Cardiac fibroblast (primary cell): Measurements from ENCODE around the gene NECAB2.

Experiments
- DNase-seq, 2 donors: peaks; one replicate each; pipeline versions ENCODE4 v3.0.0 to v3.0.0-alpha.2; 2010; ENCODE audit warnings: low read depth in 2 of 2
- H3K4me3 ChIP-seq, 2 donors: replicated peaks in 1 of 2; 1 replicate in 1 of 2; 2 replicates in 1 of 2; pipeline ENCODE4 v1.5.1; 2011; ENCODE audit warnings: low read depth in 2 of 2, low read length in 2 of 2, mild to moderate bottlenecking in 2 of 2, moderate library complexity in 1 of 2
- TF ChIP-seq, protein P1 (sequence below): IDR thresholded peaks from one replicate; pipeline ENCODE4 v1.5.1; 2011; ENCODE audit warnings: low read depth, mild to moderate bottlenecking, low read length, inconsistent platforms

The NECAB2 gene

DNA sequence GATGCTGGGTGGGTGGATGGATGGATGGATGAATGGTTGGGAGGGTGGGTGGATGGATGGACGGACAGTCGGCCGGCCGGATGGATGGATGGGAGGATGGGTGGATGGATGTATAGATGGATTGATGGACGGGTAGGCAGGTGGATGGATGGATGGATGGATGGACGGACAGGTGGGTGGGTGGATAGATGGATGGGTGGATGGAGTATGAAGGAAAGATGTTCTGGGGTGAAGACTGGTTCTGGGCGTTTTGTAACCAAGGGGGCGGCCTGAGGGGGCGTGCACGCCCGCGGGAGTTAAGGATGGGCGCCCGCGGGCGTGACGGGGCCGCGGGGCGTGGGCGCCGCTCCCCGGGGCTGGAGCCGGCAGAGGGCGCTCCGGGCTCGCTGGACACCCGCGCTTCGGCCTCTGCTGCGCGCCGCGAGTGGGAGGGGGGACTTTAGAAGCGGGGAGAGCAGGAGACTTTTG is at the start of gene NECAB2:
NECAB2 (plus strand) TSS at position 407 of the 468 bp plus-strand sequence. CDS start 405 bp downstream, outside the sequence.
- DNase-seq: peak; percentile 14 to 47
- TF ChIP-seq, protein P1, sequence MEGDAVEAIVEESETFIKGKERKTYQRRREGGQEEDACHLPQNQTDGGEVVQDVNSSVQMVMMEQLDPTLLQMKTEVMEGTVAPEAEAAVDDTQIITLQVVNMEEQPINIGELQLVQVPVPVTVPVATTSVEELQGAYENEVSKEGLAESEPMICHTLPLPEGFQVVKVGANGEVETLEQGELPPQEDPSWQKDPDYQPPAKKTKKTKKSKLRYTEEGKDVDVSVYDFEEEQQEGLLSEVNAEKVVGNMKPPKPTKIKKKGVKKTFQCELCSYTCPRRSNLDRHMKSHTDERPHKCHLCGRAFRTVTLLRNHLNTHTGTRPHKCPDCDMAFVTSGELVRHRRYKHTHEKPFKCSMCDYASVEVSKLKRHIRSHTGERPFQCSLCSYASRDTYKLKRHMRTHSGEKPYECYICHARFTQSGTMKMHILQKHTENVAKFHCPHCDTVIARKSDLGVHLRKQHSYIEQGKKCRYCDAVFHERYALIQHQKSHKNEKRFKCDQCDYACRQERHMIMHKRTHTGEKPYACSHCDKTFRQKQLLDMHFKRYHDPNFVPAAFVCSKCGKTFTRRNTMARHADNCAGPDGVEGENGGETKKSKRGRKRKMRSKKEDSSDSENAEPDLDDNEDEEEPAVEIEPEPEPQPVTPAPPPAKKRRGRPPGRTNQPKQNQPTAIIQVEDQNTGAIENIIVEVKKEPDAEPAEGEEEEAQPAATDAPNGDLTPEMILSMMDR: peak; percentile 41
- peak within 1 kb of the TSS; percentile 33 to 36 for H3K4me3 ChIP-seq

DNA sequence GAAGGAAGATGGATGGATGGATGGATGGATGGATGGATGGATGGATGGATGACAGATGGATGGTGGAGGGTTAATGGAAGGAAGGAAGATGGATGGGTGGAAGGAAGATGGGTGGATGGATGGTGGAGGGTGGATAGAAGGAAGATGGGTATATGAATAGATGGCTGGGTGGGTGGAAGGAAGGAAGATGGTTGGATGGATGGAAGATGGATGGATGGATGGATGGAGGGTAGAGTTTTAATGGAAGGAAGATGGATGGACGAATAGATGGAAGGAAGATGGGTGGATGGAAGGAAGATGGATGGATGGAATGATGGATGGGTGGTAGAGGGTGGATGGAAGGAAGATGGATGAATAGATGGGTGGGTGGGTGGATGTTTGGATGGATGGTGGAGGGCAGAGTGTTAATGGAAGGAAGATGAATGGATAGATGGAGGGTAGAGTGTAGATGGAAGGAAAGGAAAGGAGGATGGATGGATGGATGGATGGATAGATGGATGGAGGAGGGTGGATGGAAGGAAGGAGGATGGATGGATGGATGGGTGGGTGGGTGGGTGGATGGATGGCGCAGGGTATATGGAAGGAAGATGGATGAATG is 47.1 kb upstream of the NECAB2 start:
- no peak overlapping the region for H3K4me3 ChIP-seq
- TF ChIP-seq, protein P1: no peak
- no peak for DNase-seq

DNA sequence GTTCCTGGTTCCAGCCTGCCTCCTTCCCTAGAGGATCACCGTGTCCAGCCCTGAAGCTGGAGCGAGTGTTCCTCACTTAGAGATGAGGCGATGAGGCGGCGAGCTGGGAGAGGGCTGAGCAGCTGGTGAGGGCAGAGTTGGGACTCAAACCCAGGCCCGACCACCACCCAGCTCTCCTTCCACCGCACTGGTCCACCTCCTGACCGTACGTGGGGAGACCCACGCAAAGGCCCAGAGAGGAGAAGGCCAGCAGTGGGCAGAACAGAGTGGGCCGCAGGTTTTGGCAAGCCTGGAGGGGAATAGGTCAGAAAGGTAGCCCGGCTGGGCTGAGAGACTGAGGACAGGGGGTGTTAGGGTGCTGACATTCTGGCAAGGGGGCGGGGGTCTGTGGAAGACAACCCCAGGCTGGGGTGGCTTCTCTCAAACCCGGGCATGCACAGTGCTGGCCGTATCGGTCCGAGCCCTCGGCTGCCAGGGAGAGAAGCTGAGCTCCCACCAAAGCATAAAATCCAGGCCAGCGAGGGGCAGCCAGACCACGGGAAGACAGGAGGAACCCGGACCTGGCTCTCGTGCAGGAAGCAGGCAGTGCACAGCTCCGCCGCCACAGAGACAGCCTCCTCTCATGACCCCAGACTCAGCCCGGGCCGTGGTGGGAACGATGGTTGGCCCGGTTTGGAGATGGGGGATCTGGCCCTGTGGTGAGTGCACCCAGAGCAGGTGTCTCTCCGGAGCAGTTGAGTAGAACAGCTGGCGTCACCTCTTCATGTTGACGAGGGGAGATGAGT is 44.3 kb upstream of the NECAB2 start:
- TF ChIP-seq, protein P1: no peak
- no peak overlapping the region for H3K4me3 ChIP-seq
- no peak for DNase-seq

DNA sequence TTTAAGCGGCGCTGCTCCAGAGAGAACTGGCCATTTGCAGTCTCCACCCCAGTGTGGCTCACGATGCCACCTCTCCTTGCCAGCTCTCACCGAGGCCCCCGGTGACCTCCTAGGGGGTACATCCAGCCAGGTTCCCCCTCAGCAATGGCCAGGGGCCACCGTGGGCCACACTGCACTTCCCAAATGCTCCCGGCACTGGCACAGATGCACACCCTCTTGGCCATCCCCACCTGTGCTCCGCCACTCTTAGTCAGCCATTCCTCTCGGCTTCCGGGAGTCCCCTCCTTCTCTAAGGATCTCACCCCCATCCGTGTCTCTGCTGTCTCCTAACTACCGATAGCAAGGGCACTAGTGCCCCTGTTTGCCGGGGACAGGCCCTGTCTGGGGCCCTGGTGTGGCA is 43.4 kb upstream of the NECAB2 start:
- no peak for DNase-seq
- TF ChIP-seq, protein P1: no peak
- H3K4me3 ChIP-seq: no peak overlapping the region

DNA sequence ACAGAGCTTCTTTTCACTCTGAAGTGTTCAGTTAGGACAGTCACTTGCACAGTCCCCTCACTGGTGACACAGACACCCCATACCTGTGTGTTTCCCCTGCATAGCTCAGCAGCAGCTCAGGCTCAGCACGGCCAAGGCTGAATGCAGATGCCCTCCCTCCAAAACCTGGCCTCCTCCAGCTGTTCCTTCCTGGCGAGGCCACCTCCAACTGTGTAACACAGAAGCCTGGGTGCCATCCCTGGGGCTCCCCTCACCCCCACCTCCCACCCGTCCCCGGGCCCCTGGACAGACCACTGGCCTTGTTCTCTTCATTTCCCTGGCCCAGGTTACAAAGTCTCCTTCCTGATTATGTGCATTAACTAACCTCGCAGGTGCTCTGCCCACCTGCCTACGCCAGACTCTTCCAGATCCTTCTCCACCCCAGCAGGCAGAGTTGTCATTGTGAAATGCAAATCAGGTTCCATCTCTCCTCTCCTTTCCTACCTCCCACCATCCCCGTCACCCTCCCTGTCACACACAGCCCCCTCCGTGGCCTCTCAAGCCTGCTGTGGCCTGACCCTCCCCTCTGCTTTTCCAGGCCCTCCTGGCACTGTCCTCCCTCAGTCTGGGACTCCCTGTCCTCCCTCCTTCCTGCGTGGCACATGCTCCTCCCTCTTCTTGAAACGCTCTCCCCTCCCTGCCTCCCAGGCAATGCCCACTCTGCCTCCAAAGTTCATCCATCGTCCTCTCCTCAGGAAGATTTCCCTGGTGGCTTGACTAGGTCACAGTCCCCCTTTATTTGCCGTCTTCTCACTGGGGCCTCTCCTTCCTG is 42.7 kb upstream of the NECAB2 start:
- TF ChIP-seq, protein P1: no peak
- no peak for DNase-seq
- H3K4me3 ChIP-seq: no peak overlapping the region

DNA sequence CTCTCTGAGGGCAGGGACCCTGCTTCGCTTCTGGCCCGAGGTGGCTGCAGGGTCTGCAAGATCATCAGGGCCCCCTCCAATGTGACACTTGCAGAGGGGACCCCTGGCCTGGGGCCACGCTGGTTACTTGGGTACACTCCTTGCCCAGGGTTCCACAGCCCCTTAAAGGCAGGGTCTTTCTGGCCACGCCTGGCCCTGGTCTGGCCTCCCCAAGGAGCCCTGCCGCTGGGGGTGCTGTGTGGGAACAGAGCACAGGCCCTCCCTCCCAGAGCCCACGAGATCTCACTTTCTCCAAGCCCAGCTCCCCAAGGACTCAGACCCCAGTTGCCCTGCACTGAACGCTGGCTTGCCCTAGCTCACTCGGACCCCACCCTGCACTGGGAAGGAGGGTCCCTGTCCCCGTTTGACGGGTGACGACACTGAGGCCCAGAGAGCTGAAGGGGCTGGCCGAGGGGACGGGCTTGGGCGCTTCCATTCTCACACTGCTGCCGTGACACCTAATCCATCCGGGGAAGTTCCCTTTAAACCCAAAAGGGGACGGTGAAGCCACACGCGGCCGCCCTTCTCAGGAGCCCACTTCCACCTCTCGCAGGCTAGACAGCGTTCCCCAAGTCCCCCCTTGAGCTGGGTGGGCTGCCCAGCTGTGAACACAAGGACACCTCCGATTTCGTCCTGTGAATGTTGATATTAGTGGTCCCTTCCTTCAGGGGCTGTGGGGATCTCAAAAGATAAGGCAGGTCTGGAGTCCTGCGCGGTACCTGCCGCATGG is 41.9 kb upstream of the NECAB2 start:
- no peak for DNase-seq
- TF ChIP-seq, protein P1: no peak
- no peak overlapping the region for H3K4me3 ChIP-seq
